NCI-H2029 (cell line): ENCODE data around the gene NUDT15.
A peak's percentile ranks its signal among the peaks of the same experiment; 100 is the strongest.
"Not testable (repeated sequence)": the region's sequence is repeated elsewhere in the genome, so short reads cannot be mapped to it uniquely, and the experiment has no call there.

Experiments
- DNase-seq: peaks from one replicate; lab custom pipeline; 2025; lab: John Stamatoyannopoulos, UW

NUDT15 gene

GRCh38 chr13:48043789-48044503, 6.4 kb downstream of the NUDT15 start:
- no peak for DNase-seq

DNA sequence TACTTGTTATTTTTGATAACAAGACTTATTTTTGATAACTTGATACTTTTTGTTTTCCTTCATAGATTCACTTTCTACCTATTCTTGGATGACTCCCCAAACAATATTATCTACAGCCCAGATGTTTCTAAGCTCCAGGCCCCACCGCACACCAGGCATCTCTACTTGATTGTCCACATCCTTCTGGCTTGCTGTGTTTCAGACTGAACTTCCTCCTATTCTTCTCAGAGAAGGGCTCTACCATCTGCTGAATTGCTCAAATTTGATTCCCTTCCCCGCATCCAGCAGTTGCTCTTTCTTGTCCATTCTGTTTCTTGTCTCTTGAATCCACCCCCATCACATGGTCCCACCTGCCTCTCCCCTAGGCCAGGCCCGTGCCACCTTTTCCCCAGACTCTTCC, 13.0 kb downstream of the NUDT15 start:
- no peak for DNase-seq

- DNase-seq: no peak
Measured at GRCh38 chr13:48054601-48055000, 17.1 kb downstream of the NUDT15 start.

- no peak for DNase-seq
Measured at GRCh38 chr13:48055712-48056111, 18.2 kb downstream of the NUDT15 start.

- DNase-seq: not testable (repeated sequence)
Measured at GRCh38 chr13:48058536-48058935, 21.0 kb downstream of the NUDT15 start.

DNA sequence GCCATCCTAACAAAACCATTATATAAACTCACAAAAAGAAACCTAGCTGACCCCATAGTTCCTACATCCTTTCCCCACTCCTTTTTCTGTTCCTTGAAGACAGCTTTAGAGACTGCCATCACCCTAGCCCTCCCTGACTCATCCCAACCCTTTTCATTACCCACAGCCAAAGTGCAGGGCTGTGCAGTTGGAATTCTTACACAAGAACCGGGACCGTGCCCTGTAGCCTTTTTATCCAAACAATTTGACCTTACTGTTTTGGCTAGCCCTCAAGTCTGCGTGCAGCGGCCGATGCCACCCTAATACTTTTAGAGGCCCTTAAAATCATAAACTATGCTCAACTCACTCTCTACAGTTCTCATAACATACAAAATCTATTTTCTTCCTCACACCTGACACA, 22.4 kb downstream of the NUDT15 start:
- DNase-seq: not testable (repeated sequence)

DNA sequence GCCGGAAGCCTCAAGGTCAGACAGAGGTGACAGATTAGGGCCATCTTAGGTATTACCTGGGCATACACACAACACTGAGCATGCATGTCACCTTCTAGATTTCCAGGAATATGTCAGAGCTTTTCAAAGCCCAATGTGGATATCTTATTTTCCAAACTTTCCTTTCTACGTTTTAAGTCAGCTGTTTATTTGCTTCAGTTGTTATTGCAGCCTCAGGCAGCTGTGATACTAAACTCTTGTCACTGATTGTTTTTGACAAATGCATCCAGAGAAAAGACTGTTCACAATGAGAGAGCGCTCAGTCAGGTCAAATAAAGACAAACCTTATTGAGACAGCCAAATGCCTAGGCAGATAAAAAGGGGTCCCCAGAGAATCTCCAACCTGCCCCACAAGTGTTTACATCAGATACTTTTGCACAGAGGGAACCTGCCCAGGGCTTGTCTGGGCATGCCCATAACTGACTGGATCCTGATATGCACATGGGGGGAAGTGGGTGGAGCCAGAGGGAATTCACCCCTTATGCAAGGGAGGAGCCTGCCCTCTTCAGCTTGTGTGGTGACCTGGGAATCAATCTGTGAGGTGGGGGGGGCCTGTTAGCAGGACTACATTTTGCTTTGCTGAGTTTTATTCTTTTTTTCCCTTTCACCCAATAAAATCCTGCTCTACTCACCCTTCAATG, 28.9 kb downstream of the NUDT15 start:
- no peak for DNase-seq

DNA sequence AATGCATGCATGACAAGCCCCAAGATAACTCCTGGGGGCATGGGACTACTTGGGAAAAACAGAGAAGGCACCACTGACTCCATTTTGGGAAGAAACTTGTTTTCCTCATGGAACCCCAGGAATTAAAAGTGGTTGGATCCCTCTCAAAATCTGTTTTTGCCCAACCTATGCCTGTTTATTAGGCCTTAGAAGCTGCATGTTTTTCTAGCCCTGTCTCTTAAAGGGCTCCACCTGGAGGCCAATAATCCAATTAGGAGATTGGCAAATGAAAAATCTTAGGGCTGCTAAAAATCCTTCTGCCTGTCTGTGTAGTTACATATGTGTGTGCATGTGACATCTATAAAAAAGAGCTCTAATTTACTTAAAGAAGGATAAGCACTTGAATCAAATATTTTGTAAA, 30.5 kb downstream of the NUDT15 start:
- DNase-seq: no peak

DNA sequence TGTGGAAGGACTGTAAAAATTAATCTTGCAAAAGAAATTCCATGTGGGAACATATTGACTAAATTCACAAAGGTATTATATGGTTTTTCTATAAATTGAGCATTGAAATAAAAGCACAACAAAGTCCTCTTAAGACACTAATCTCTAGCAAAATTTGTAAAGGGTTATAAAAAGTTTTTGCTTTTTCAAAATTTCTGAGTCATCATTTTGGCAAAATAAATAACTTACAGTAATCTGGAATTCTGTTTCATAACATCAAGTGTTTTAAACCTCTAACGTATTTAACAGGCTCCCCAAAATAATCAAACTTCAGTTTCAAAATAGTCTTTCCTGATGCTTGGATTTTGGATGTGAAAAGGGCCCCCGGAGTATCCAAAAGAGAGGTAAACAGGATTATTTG, 31.4 kb downstream of the NUDT15 start:
- DNase-seq: no peak

DNA sequence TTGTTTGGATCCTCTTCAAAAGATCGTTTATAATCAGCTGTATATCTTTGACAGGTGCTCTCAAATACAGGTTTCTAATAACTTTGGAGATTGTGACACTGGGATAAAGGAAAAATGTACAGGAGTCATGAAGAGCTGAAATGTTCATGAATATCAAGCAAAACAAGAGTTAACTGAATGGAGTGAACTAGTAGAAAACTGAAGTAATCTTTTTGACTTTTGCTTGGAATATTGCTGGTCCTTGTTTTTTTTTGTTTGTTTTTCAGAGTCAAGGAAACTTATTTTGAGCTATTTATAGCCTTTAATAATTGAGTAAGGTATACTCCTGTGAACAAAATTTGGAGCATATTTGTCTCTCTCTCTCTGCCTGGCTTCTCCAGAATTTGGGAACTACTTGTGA, 32.0 kb downstream of the NUDT15 start:
- no peak for DNase-seq

GRCh38 chr13:48070942-48071341, 33.4 kb downstream of the NUDT15 start:
- DNase-seq: no peak

- no peak for DNase-seq
Measured at GRCh38 chr13:48072304-48072703, 34.8 kb downstream of the NUDT15 start.

DNA sequence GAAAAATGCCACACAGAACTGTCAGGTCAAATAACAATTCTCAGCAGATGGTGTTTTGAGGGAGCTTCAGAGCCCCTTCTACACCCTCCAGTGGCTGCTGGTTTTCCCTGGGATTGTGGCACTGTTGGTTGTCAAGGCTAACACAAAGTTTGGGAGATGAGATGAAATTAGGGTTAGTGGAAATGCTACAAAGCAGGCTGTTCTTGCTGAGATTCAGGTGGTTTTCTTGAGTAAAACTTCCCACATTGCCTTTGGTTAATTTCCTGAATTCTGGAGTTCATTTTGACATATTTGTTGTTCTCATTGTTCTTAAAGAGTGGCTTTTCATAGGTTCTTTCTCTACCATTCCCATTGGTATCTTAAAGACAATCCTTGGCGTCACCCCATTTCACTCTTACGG, 35.3 kb downstream of the NUDT15 start:
- DNase-seq: no peak

- DNase-seq: no peak
Measured at GRCh38 chr13:48074006-48074405, 36.5 kb downstream of the NUDT15 start.

GRCh38 chr13:48078251-48078656, 40.7 kb downstream of the NUDT15 start:
- DNase-seq: no peak

DNA sequence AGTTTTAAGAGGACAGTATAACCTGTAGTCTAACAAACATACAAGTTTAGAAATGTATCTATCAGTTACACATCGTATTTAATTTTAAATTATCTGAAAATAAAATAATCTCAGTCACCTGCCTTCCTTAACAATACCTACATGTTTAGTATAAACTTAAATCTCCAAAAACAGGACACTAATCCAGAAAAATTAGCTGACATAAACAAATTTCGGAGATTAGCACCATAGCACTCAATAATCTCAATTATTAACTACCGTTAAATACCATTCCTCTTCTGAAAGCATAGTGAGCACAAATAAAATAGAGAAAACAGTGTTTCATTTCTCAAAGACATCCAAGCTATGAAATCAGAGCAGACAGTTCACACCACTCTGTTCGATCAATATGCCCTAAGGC, 44.2 kb downstream of the NUDT15 start:
- no peak for DNase-seq

- DNase-seq: no peak
Measured at GRCh38 chr13:48086272-48086671, 48.7 kb downstream of the NUDT15 start.

GRCh38 chr13:48093588-48093987, 56.1 kb downstream of the NUDT15 start:
- no peak for DNase-seq

DNA sequence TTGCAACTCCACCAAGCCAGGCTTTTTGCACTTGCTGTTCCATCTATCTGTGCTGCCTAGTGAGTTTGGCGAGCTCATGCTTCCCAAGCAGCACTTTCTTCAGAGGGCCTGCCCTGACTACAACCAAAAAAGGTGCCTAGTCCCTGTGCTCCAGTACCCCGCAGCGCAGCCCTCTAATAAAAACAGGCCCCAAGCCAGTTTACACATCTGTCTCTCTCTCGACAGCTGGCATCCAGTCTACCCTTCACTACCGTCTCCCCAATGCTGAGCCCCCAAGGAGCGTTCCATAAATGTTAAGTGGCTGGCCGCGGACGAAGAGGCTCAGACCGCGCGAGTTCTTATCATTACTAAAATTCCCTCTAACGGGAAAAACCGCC, 56.9 kb downstream of the NUDT15 start:
- DNase-seq: no peak

GRCh38 chr13:48094781-48095502, 57.4 kb downstream of the NUDT15 start, which contains the start of gene MED4:
TSS of gene MED4 (minus strand) at chr13:48095104. CDS start at chr13:48095078, 26 bp downstream.
- peak; percentile 62 for DNase-seq

- no peak for DNase-seq
Measured at GRCh38 chr13:48096670-48097069, 59.1 kb downstream of the NUDT15 start.
